ENCODE measurements around the gene CDC73.

DNA sequence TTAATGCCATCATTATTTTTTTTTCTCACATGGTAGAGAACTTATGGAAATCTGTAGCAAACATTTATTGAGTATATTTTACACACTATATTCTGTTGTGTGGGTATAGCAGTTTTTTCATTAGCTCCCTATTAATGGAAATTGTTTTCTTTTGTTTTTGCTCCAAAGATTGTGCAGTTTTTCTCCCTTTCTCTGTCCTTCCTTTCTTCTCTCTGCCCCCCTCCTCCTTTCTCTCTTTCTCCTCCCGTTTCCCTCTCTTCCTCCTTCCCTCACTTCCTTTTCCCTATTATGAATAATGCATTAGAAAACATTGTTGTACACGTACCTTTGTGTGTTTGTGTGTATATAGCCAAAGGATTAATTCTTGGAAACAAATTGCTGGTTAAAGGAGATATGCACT, 20.6 kb downstream of the CDC73 start:
- TF ChIP-seq, protein P1, sequence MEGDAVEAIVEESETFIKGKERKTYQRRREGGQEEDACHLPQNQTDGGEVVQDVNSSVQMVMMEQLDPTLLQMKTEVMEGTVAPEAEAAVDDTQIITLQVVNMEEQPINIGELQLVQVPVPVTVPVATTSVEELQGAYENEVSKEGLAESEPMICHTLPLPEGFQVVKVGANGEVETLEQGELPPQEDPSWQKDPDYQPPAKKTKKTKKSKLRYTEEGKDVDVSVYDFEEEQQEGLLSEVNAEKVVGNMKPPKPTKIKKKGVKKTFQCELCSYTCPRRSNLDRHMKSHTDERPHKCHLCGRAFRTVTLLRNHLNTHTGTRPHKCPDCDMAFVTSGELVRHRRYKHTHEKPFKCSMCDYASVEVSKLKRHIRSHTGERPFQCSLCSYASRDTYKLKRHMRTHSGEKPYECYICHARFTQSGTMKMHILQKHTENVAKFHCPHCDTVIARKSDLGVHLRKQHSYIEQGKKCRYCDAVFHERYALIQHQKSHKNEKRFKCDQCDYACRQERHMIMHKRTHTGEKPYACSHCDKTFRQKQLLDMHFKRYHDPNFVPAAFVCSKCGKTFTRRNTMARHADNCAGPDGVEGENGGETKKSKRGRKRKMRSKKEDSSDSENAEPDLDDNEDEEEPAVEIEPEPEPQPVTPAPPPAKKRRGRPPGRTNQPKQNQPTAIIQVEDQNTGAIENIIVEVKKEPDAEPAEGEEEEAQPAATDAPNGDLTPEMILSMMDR (IDR thresholded peaks at IDR 0.05 in 2 of 3, conservative IDR thresholded peaks at IDR 0.05 in 1 of 3; ENCODE audit: insufficient read depth in 2 of 3, low read depth in 1 of 3, low read length in 3 of 3), result no peak
- TF ChIP-seq ZFP30 (CRISPR knock-in tag; IDR thresholded peaks at IDR 0.05; ENCODE audit: borderline replicate concordance) (no peak), NCOA1 (IDR thresholded peaks at IDR 0.05; ENCODE audit: low read depth) (no peak), POLR2AphosphoS5 (IDR thresholded peaks at IDR 0.05; ENCODE audit: control insufficient read depth, insufficient read depth, low read depth, low read length) (no peak), SIX5 (IDR thresholded peaks at IDR 0.05; ENCODE audit: borderline replicate concordance in 1 of 2, insufficient read depth in 1 of 2, low read depth in 1 of 2, low read length in 2 of 2) (no peak)
- TF ChIP-seq, protein P2, sequence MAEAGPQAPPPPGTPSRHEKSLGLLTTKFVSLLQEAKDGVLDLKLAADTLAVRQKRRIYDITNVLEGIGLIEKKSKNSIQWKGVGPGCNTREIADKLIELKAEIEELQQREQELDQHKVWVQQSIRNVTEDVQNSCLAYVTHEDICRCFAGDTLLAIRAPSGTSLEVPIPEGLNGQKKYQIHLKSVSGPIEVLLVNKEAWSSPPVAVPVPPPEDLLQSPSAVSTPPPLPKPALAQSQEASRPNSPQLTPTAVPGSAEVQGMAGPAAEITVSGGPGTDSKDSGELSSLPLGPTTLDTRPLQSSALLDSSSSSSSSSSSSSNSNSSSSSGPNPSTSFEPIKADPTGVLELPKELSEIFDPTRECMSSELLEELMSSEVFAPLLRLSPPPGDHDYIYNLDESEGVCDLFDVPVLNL (CRISPR knock-in tag; IDR thresholded peaks at IDR 0.05; ENCODE audit: low read depth), result no peak
- TF ChIP-seq, protein P3, sequence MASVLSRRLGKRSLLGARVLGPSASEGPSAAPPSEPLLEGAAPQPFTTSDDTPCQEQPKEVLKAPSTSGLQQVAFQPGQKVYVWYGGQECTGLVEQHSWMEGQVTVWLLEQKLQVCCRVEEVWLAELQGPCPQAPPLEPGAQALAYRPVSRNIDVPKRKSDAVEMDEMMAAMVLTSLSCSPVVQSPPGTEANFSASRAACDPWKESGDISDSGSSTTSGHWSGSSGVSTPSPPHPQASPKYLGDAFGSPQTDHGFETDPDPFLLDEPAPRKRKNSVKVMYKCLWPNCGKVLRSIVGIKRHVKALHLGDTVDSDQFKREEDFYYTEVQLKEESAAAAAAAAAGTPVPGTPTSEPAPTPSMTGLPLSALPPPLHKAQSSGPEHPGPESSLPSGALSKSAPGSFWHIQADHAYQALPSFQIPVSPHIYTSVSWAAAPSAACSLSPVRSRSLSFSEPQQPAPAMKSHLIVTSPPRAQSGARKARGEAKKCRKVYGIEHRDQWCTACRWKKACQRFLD (CRISPR knock-in tag; IDR thresholded peaks at IDR 0.05), result no peak
